ENCODE measurements around the gene DDX6.
"Not testable (repeated sequence)": the region's sequence is repeated elsewhere in the genome, so short reads cannot be mapped to it uniquely, and the experiment has no call there.

Gene DDX6

GRCh38 chr11:118783324-118783723, 7.6 kb downstream of the DDX6 start:
- peaks cover 41% of the 10 kb centered on the region for H3K4me1 Mint-ChIP-seq
- H3K4me3 Mint-ChIP-seq, H3K27me3 Mint-ChIP-seq, H3K9me3 Mint-ChIP-seq, DNase-seq, H3K27ac Mint-ChIP-seq: not testable (repeated sequence)
- CTCF ChIA-PET: interaction anchor here (1.2 kb wide), 1 partner anchor 94 kb away, joined by 4 read pairs; no protein-coding TSS in a partner anchor
- H3K36me3 Mint-ChIP-seq: peaks cover 52% of the 10 kb centered on the region

- Mint-ChIP-seq H3K36me3 (peaks cover 58% of the 10 kb centered on the region), H3K27ac (no peak overlapping the region), H3K9me3 (no peaks in the 10 kb centered on the region), H3K4me1 (peaks cover 28% of the 10 kb centered on the region), H3K27me3 (no peaks in the 10 kb centered on the region), H3K4me3 (no peak overlapping the region)
- CTCF ChIA-PET: no interaction called here
- no peak for DNase-seq
Observed at GRCh38 chr11:118778898-118779297, 12.1 kb downstream of the DDX6 start.

GRCh38 chr11:118774032-118774431, 16.9 kb downstream of the DDX6 start:
- Mint-ChIP-seq H3K27ac (no peak overlapping the region), H3K4me3 (no peak overlapping the region), H3K27me3 (no peaks in the 10 kb centered on the region), H3K4me1 (peaks cover 55% of the 10 kb centered on the region), H3K36me3 (peaks cover 60% of the 10 kb centered on the region), H3K9me3 (no peaks in the 10 kb centered on the region)
- DNase-seq: no peak
- CTCF ChIA-PET: interaction anchor here (0.7 to 0.8 kb wide), 3 partner anchors 157 to 833 kb away, joined by 3 to 5 read pairs (median 4); no protein-coding TSS in a partner anchor

- H3K4me3 Mint-ChIP-seq: no peak overlapping the region
- no peaks in the 10 kb centered on the region for H3K27me3 Mint-ChIP-seq
- CTCF ChIA-PET: no interaction called here
- H3K4me1 Mint-ChIP-seq: peaks cover 53% of the 10 kb centered on the region
- no peak for DNase-seq
- H3K9me3 Mint-ChIP-seq: no peaks in the 10 kb centered on the region
- peak overlapping the region; percentile 31 for H3K27ac Mint-ChIP-seq
- H3K36me3 Mint-ChIP-seq: peaks cover 56% of the 10 kb centered on the region
Observed at GRCh38 chr11:118771547-118772288, 19.2 kb downstream of the DDX6 start.

GRCh38 chr11:118768690-118769089, 22.3 kb downstream of the DDX6 start:
- Mint-ChIP-seq H3K36me3 (peaks cover 55% of the 10 kb centered on the region), H3K27me3 (no peaks in the 10 kb centered on the region), H3K4me3 (no peak overlapping the region), H3K27ac (no peak overlapping the region), H3K4me1 (peaks cover 42% of the 10 kb centered on the region), H3K9me3 (no peaks in the 10 kb centered on the region)
- CTCF ChIA-PET: no interaction called here
- no peak for DNase-seq

- Mint-ChIP-seq H3K4me3 (no peak overlapping the region), H3K27ac (no peak overlapping the region), H3K36me3 (peaks cover 56% of the 10 kb centered on the region), H3K9me3 (no peaks in the 10 kb centered on the region), H3K4me1 (peaks cover 18% of the 10 kb centered on the region), H3K27me3 (no peaks in the 10 kb centered on the region)
- DNase-seq: no peak
- CTCF ChIA-PET: no interaction called here
Observed at GRCh38 chr11:118766035-118766434, 24.9 kb downstream of the DDX6 start.

- CTCF ChIA-PET: interaction anchor here (1.3 kb wide), 1 partner anchor 114 kb away, joined by 4 read pairs; no protein-coding TSS in a partner anchor
- H3K27me3 Mint-ChIP-seq, H3K4me3 Mint-ChIP-seq, DNase-seq, H3K9me3 Mint-ChIP-seq, H3K27ac Mint-ChIP-seq: not testable (repeated sequence)
- Mint-ChIP-seq H3K36me3 (peaks cover 52% of the 10 kb centered on the region), H3K4me1 (peaks cover 11% of the 10 kb centered on the region)
Observed at GRCh38 chr11:118765095-118765691, 25.8 kb downstream of the DDX6 start.

GRCh38 chr11:118763041-118763440, 27.9 kb downstream of the DDX6 start:
- no peaks in the 10 kb centered on the region for H3K27me3 Mint-ChIP-seq
- CTCF ChIA-PET: interaction anchor here (1.1 to 1.5 kb wide), 2 partner anchors 27 to 74 kb away, joined by 3 to 4 read pairs; partner anchors contain the start of gene DDX6
- H3K36me3 Mint-ChIP-seq: peaks cover 57% of the 10 kb centered on the region
- DNase-seq: no peak
- no peaks in the 10 kb centered on the region for H3K9me3 Mint-ChIP-seq
- H3K4me3 Mint-ChIP-seq: no peak overlapping the region
- H3K4me1 Mint-ChIP-seq: peaks cover 2% of the 10 kb centered on the region
- no peak overlapping the region for H3K27ac Mint-ChIP-seq

GRCh38 chr11:118761981-118762380, 29.0 kb downstream of the DDX6 start:
- CTCF ChIA-PET, H3K27me3 Mint-ChIP-seq, H3K27ac Mint-ChIP-seq, DNase-seq, H3K4me1 Mint-ChIP-seq, H3K4me3 Mint-ChIP-seq, H3K9me3 Mint-ChIP-seq: not testable (repeated sequence)
- H3K36me3 Mint-ChIP-seq: peaks cover 58% of the 10 kb centered on the region

GRCh38 chr11:118757876-118758399, 33.0 kb downstream of the DDX6 start:
- H3K4me1 Mint-ChIP-seq: no peaks in the 10 kb centered on the region
- no peaks in the 10 kb centered on the region for H3K27me3 Mint-ChIP-seq
- no peak overlapping the region for H3K27ac Mint-ChIP-seq
- H3K4me3 Mint-ChIP-seq: no peak overlapping the region
- DNase-seq: no peak
- CTCF ChIA-PET: no interaction called here
- H3K9me3 Mint-ChIP-seq: no peaks in the 10 kb centered on the region
- peaks cover 69% of the 10 kb centered on the region for H3K36me3 Mint-ChIP-seq

GRCh38 chr11:118752654-118753053, 38.3 kb downstream of the DDX6 start:
- CTCF ChIA-PET: no interaction called here
- Mint-ChIP-seq H3K27me3 (no peaks in the 10 kb centered on the region), H3K27ac (no peak overlapping the region), H3K4me3 (no peak overlapping the region), H3K36me3 (peaks cover 74% of the 10 kb centered on the region), H3K9me3 (no peaks in the 10 kb centered on the region), H3K4me1 (no peaks in the 10 kb centered on the region)
- no peak for DNase-seq

- CTCF ChIA-PET: no interaction called here
- no peaks in the 10 kb centered on the region for H3K27me3 Mint-ChIP-seq
Observed at GRCh38 chr11:118749429-118749828, 41.5 kb downstream of the DDX6 start.

GRCh38 chr11:118748056-118748455, 42.9 kb downstream of the DDX6 start:
- DNase-seq: no peak
- Mint-ChIP-seq H3K4me1 (no peaks in the 10 kb centered on the region), H3K27ac (no peak overlapping the region), H3K27me3 (no peaks in the 10 kb centered on the region), H3K9me3 (no peaks in the 10 kb centered on the region), H3K36me3 (peaks cover 41% of the 10 kb centered on the region), H3K4me3 (no peak overlapping the region)
- CTCF ChIA-PET: no interaction called here

More at GRCh38 chr11:118749429-118749828, 41.5 kb downstream of the DDX6 start:
- Mint-ChIP-seq H3K4me1 (no peaks in the 10 kb centered on the region), H3K9me3 (no peaks in the 10 kb centered on the region), H3K36me3 (peaks cover 49% of the 10 kb centered on the region), H3K27ac (no peak overlapping the region), H3K4me3 (no peak overlapping the region)
- DNase-seq: no peak

- CTCF ChIA-PET: no interaction called here
Observed at GRCh38 chr11:118746988-118747585, 43.9 kb downstream of the DDX6 start.

More at GRCh38 chr11:118746988-118747585, 43.9 kb downstream of the DDX6 start:
- Mint-ChIP-seq H3K4me3 (no peak overlapping the region), H3K9me3 (no peaks in the 10 kb centered on the region), H3K27ac (no peak overlapping the region), H3K4me1 (no peaks in the 10 kb centered on the region), H3K36me3 (peaks cover 36% of the 10 kb centered on the region), H3K27me3 (no peaks in the 10 kb centered on the region)
- DNase-seq: no peak

Data from activated naive CD4-positive, alpha-beta T cell treated with anti-CD3 and anti-CD28 coated beads, Interleukin-2, amount 10 ng/mL, durations not matched to agents 7 days and 5 days (primary cell).